MM.1S (cell line): ENCODE results near the gene MB.

Experiments used
- DNase-seq: peaks from one replicate; pipeline ENCODE4 v3.0.0-alpha.2; 2015
- H2AFZ ChIP-seq: fragments of 300-600 bp; sonication (generic); 2 replicates; pipeline ENCODE4 v1.6.0; 2016; ENCODE audit warnings: antibody characterized with exemption, low read length
- H3F3A ChIP-seq: fragments of 300-600 bp; sonication (generic); 2 replicates; pipeline ENCODE4 v1.6.1; 2016; ENCODE audit warnings: mild to moderate bottlenecking, antibody characterized with exemption, low read length, moderate library complexity, mixed read lengths; ENCODE audit not compliant: insufficient read depth
- H3K27ac ChIP-seq: fragments of 300-600 bp; sonication (generic); 2 replicates; pipeline ENCODE4 v1.5.1; 2016; ENCODE audit warnings: mild to moderate bottlenecking, low read length
- H3K27me3 ChIP-seq: fragments of 300-600 bp; sonication (generic); replicated peaks from 2 replicates; pipeline ENCODE4 v1.6.0; 2016; ENCODE audit warnings: low read length; ENCODE audit not compliant: insufficient read depth
- H3K36me3 ChIP-seq: fragments of 300-600 bp; sonication (generic); replicated peaks from 2 replicates; pipeline ENCODE4 v1.6.1; 2016; ENCODE audit warnings: mild to moderate bottlenecking, low read length, mixed read lengths; ENCODE audit not compliant: insufficient read depth
- H3K4me1 ChIP-seq: fragments of 300-600 bp; sonication (generic); 2 replicates; pipeline ENCODE4 v1.6.1; 2016; ENCODE audit warnings: low read length, mixed read lengths
- H3K4me2 ChIP-seq: fragments of 300-600 bp; sonication (generic); 2 replicates; pipeline ENCODE4 v1.6.0; 2016; ENCODE audit warnings: low read depth, low read length
- H3K4me3 ChIP-seq: fragments of 300-600 bp; sonication (generic); 2 replicates; pipeline ENCODE4 v1.5.1; 2016; ENCODE audit warnings: low read length, mixed read lengths
- H3K79me2 ChIP-seq: fragments of 300-600 bp; sonication (generic); 2 replicates; pipeline ENCODE4 v1.6.1; 2016; ENCODE audit warnings: mixed run types, low read length, mixed read lengths
- H3K9ac ChIP-seq: fragments of 300-600 bp; sonication (generic); 2 replicates; pipeline ENCODE4 v1.6.1; 2016; ENCODE audit warnings: low read length, mixed read lengths
- H3K9me2 ChIP-seq: fragments of 300-600 bp; sonication (generic); replicated peaks from 2 replicates; pipeline ENCODE4 v1.6.1; 2016; ENCODE audit warnings: mild to moderate bottlenecking, low read length, mixed read lengths; ENCODE audit not compliant: insufficient read depth
- H3K9me3 ChIP-seq: fragments of 300-600 bp; sonication (generic); replicated peaks from 2 replicates; pipeline ENCODE4 v1.6.1; 2016; ENCODE audit warnings: mild to moderate bottlenecking, low read length, mixed read lengths; ENCODE audit not compliant: insufficient read depth
- H4K20me1 ChIP-seq: fragments of 300-600 bp; sonication (generic); 2 replicates; pipeline ENCODE4 v1.6.1; 2016; ENCODE audit warnings: mild to moderate bottlenecking, low read length, moderate library complexity, mixed read lengths; ENCODE audit not compliant: insufficient read depth
- CTCF ChIP-seq: fragments of 300-600 bp; sonication (generic); IDR thresholded peaks from 2 replicates; pipeline ENCODE4 v1.5.1; 2016; ENCODE audit warnings: antibody characterized with exemption, low read length, mixed read lengths
- EZH2 ChIP-seq: fragments of 300-600 bp; sonication (generic); optimal IDR thresholded peaks from 2 replicates; pipeline ENCODE3; 2017; ENCODE audit warnings: low read depth, mild to moderate bottlenecking, antibody characterized with exemption, low read length, mixed read lengths
- EZH2phosphoT487 ChIP-seq: fragments of 300-600 bp; sonication (generic); IDR thresholded peaks from 2 replicates; pipeline ENCODE4 v1.6.1; 2018; ENCODE audit warnings: antibody characterized with exemption, low read length

MB gene

GRCh38 chr22:35594686-35595085, 22.4 kb downstream of the MB start:
- Histone ChIP-seq H3F3A (no peaks in the 10 kb centered on the region), H3K27ac (no peak overlapping the region), H4K20me1 (no peaks in the 10 kb centered on the region), H3K9me3 (no peaks in the 10 kb centered on the region), H3K36me3 (no peaks in the 10 kb centered on the region), H3K9me2 (no peaks in the 10 kb centered on the region), H3K4me2 (no peak overlapping the region), H3K27me3 (no peaks in the 10 kb centered on the region), H3K4me1 (no peaks in the 10 kb centered on the region), H3K9ac (no peak overlapping the region), H3K4me3 (no peak overlapping the region), H3K79me2 (no peaks in the 10 kb centered on the region), H2AFZ (no peak overlapping the region)
- DNase-seq = no peak
- TF ChIP-seq EZH2phosphoT487 (no peak), CTCF (no peak), EZH2 (no peak)

- Histone ChIP-seq H3K36me3 (no peaks in the 10 kb centered on the region), H3K27ac (no peak overlapping the region), H3K9ac (no peak overlapping the region), H3K9me2 (no peaks in the 10 kb centered on the region), H3K79me2 (no peaks in the 10 kb centered on the region), H3K9me3 (no peaks in the 10 kb centered on the region), H3K4me2 (no peak overlapping the region), H3K27me3 (no peaks in the 10 kb centered on the region), H3K4me1 (no peaks in the 10 kb centered on the region), H3F3A (no peaks in the 10 kb centered on the region), H4K20me1 (no peaks in the 10 kb centered on the region), H3K4me3 (no peak overlapping the region), H2AFZ (no peak overlapping the region)
- TF ChIP-seq EZH2phosphoT487 (no peak), EZH2 (no peak), CTCF (no peak)
- DNase-seq = no peak
These were observed 23.1 kb downstream of the MB start for GRCh38 chr22:35593891-35594470.

GRCh38 chr22:35593071-35593890, 23.8 kb downstream of the MB start:
- H3K4me2 ChIP-seq = no peak overlapping the region
- no peak for TF ChIP-seq CTCF
- no peak for TF ChIP-seq EZH2
- no peak for TF ChIP-seq EZH2phosphoT487
- no peaks in the 10 kb centered on the region for H3K9me2 ChIP-seq
- H3K9me3 ChIP-seq = no peaks in the 10 kb centered on the region
- peaks cover 5% of the 10 kb centered on the region; the same call in 1 of the 2 replicates for H3K27me3 ChIP-seq
- no peak overlapping the region for H3K9ac ChIP-seq
- H3K79me2 ChIP-seq = no peaks in the 10 kb centered on the region
- H3K36me3 ChIP-seq = no peaks in the 10 kb centered on the region
- no peaks in the 10 kb centered on the region for H3K4me1 ChIP-seq
- H3K4me3 ChIP-seq = no peak overlapping the region
- no peaks in the 10 kb centered on the region for H3F3A ChIP-seq
- DNase-seq = no peak
- no peak overlapping the region for H2AFZ ChIP-seq
- no peak overlapping the region for H3K27ac ChIP-seq
- H4K20me1 ChIP-seq = no peaks in the 10 kb centered on the region
